ENCODE data around the gene DYNC1H1. TPM values are rescaled to one million over a fixed set of nuclear protein-coding genes. Genes with fewer than 3 reads are reported as not detected.

Gene DYNC1H1
- polyA plus RNA-seq, 1 donor from 2014 or later, result 298 TPM

DNA sequence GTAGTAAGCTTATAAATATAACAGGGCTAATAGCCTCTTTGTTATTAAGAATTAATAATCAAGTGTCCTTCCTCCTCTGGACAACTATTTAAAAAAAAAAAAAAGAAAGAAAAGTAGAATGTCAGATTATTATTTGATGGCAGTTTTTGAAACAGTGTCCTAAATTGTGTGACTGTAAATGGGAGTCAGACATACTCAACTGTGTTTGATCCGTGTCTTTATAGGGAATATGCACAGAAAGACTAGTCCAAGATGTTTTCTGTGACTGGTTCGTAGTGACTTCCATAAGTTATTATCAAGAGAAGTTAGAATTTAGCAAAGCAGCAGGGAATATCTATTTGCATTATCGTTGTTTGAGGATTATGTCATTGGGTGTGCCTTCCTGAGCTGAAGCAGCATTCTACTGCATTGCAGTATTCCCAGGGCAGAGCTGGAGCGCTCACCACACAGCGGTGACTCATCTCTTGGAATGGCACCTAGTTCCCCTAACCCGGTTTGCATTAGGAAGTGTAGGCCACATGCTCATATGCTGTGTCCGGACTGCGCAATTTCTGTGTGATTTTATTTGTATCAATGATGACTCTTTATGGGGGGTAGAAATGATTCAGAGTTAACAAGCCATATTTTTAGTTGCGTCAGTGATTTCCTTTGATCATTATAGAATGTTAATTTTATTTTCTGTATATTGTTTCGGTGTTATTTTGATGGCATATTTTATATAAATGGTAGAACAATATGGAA lies 7.9 kb downstream of the DYNC1H1 start:
- H2AFZ ChIP-seq (ENCODE audit: low read depth, low read length), result no peak overlapping the region
- peaks cover 4% of the 10 kb centered on the region for H3K36me3 ChIP-seq (ENCODE audit: insufficient read depth, low read length)
- H3K4me3 ChIP-seq (ENCODE audit: low read length), result no peak overlapping the region
- no peaks in the 10 kb centered on the region for H3K9me2 ChIP-seq (ENCODE audit: insufficient read depth, low read length)
- TF ChIP-seq TAF1 (IDR thresholded peaks at IDR 0.05; ENCODE audit: low read depth) (no peak), SMC3 (conservative IDR thresholded peaks at IDR 0.05; ENCODE audit: poor library complexity) (no peak)
- H4K20me1 ChIP-seq (ENCODE audit: insufficient read depth), result peaks cover 59% of the 10 kb centered on the region
- H3K4me2 ChIP-seq (ENCODE audit: low read length), result no peak overlapping the region
- no peaks in the 10 kb centered on the region for H3F3A ChIP-seq (ENCODE audit: insufficient read depth, low read length, poor library complexity, severe bottlenecking)
- H3K27me3 ChIP-seq (ENCODE audit: insufficient read depth, low read depth, low read length), result no peaks in the 10 kb centered on the region
- no peaks in the 10 kb centered on the region for H3K9me3 ChIP-seq (ENCODE audit: low read length)
- H3K27ac ChIP-seq (ENCODE audit: low read length), result no peak overlapping the region
- no peak overlapping the region for H3K9ac ChIP-seq (ENCODE audit: low read length)
- H3K79me2 ChIP-seq (replicated peaks; ENCODE audit: insufficient read depth, low read length), result peaks cover 85% of the 10 kb centered on the region

DNA sequence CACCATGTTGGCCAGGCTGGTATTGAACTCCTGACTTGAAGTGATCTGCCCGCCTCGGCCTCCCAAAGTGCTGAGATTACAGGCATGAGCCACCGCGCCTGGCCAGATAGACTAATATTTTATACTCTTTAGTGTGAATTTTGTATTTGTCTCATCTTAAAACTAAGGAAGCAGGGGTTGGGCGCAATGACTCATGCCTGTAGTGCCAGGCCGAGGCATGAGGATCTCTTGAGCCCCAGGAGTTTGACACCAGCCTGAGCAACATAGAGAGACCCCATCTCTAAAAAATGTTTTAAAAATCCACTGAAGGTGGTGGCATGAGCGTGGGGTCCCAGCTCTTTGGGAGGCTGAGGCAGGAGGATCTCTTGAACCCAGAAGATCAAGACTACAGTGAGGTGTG lies 9.0 kb downstream of the DYNC1H1 start:
- Histone ChIP-seq H3F3A (ENCODE audit: insufficient read depth, low read length, poor library complexity, severe bottlenecking) (no peaks in the 10 kb centered on the region), H3K9ac (ENCODE audit: low read length) (no peak overlapping the region), H3K9me2 (ENCODE audit: insufficient read depth, low read length) (no peaks in the 10 kb centered on the region), H3K27ac (ENCODE audit: low read length) (no peak overlapping the region), H2AFZ (ENCODE audit: low read depth, low read length) (no peak overlapping the region), H3K36me3 (ENCODE audit: insufficient read depth, low read length) (peaks cover 10% of the 10 kb centered on the region), H3K4me2 (ENCODE audit: low read length) (no peak overlapping the region), H3K27me3 (ENCODE audit: insufficient read depth, low read depth, low read length) (no peaks in the 10 kb centered on the region), H3K9me3 (ENCODE audit: low read length) (no peaks in the 10 kb centered on the region), H3K4me3 (ENCODE audit: low read length) (no peak overlapping the region), H4K20me1 (ENCODE audit: insufficient read depth) (peaks cover 53% of the 10 kb centered on the region), H3K79me2 (replicated peaks; ENCODE audit: insufficient read depth, low read length) (peaks cover 82% of the 10 kb centered on the region)
- TF ChIP-seq POLR2AphosphoS5 (IDR thresholded peaks at IDR 0.05) (no peak), SMC3 (conservative IDR thresholded peaks at IDR 0.05; ENCODE audit: poor library complexity) (no peak), MXI1 (conservative IDR thresholded peaks at IDR 0.05; ENCODE audit: poor library complexity, severe bottlenecking) (no peak), RAD21 (conservative IDR thresholded peaks at IDR 0.05) (no peak), EP300 (conservative IDR thresholded peaks at IDR 0.05; ENCODE audit: poor library complexity, severe bottlenecking) (no peak), TAF1 (IDR thresholded peaks at IDR 0.05; ENCODE audit: low read depth) (no peak), EZH2 (IDR thresholded peaks at IDR 0.05; ENCODE audit: borderline replicate concordance, insufficient read depth, low read length, poor library complexity, severe bottlenecking) (no peak)
- TF ChIP-seq, protein P1, sequence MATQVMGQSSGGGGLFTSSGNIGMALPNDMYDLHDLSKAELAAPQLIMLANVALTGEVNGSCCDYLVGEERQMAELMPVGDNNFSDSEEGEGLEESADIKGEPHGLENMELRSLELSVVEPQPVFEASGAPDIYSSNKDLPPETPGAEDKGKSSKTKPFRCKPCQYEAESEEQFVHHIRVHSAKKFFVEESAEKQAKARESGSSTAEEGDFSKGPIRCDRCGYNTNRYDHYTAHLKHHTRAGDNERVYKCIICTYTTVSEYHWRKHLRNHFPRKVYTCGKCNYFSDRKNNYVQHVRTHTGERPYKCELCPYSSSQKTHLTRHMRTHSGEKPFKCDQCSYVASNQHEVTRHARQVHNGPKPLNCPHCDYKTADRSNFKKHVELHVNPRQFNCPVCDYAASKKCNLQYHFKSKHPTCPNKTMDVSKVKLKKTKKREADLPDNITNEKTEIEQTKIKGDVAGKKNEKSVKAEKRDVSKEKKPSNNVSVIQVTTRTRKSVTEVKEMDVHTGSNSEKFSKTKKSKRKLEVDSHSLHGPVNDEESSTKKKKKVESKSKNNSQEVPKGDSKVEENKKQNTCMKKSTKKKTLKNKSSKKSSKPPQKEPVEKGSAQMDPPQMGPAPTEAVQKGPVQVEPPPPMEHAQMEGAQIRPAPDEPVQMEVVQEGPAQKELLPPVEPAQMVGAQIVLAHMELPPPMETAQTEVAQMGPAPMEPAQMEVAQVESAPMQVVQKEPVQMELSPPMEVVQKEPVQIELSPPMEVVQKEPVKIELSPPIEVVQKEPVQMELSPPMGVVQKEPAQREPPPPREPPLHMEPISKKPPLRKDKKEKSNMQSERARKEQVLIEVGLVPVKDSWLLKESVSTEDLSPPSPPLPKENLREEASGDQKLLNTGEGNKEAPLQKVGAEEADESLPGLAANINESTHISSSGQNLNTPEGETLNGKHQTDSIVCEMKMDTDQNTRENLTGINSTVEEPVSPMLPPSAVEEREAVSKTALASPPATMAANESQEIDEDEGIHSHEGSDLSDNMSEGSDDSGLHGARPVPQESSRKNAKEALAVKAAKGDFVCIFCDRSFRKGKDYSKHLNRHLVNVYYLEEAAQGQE (IDR thresholded peaks at IDR 0.05; ENCODE audit: borderline replicate concordance), result no peak
- TF ChIP-seq, protein P2, sequence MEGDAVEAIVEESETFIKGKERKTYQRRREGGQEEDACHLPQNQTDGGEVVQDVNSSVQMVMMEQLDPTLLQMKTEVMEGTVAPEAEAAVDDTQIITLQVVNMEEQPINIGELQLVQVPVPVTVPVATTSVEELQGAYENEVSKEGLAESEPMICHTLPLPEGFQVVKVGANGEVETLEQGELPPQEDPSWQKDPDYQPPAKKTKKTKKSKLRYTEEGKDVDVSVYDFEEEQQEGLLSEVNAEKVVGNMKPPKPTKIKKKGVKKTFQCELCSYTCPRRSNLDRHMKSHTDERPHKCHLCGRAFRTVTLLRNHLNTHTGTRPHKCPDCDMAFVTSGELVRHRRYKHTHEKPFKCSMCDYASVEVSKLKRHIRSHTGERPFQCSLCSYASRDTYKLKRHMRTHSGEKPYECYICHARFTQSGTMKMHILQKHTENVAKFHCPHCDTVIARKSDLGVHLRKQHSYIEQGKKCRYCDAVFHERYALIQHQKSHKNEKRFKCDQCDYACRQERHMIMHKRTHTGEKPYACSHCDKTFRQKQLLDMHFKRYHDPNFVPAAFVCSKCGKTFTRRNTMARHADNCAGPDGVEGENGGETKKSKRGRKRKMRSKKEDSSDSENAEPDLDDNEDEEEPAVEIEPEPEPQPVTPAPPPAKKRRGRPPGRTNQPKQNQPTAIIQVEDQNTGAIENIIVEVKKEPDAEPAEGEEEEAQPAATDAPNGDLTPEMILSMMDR (IDR thresholded peaks at IDR 0.05; ENCODE audit: poor library complexity, severe bottlenecking), result no peak
